Ishikawa (cell line): Measurements from ENCODE around the gene CKMT2.
A peak's percentile ranks its signal among the peaks of the same experiment; 100 is the strongest.

Experiments used
- CEBPB ChIP-seq: IDR thresholded peaks from 2 replicates; pipeline ENCODE4 v1.6.1; 2012
- CREB1 ChIP-seq: IDR thresholded peaks from 2 replicates; pipeline ENCODE4 v1.6.1; 2012; ENCODE audit warnings: low read depth
- EGR1 ChIP-seq: IDR thresholded peaks from 2 replicates; pipeline ENCODE4 v1.6.1; 2012
- EP300 ChIP-seq: IDR thresholded peaks from 2 replicates; pipeline ENCODE4 v1.6.1; 2012; ENCODE audit warnings: borderline replicate concordance
- FOXM1 ChIP-seq: IDR thresholded peaks from 2 replicates; pipeline ENCODE4 v1.6.1; 2012; ENCODE audit warnings: low read depth, borderline replicate concordance
- MAX ChIP-seq: IDR thresholded peaks from 2 replicates; pipeline ENCODE4 v1.6.1; 2012
- NFIC ChIP-seq: IDR thresholded peaks from 2 replicates; pipeline ENCODE4 v1.6.1; 2012
- RAD21 ChIP-seq: IDR thresholded peaks from 2 replicates; pipeline ENCODE4 v1.6.1; 2012; ENCODE audit warnings: low read depth
- TAF1 ChIP-seq: IDR thresholded peaks from 2 replicates; pipeline ENCODE4 v1.6.1; 2012; ENCODE audit warnings: low read depth, mild to moderate bottlenecking
- TCF12 ChIP-seq: IDR thresholded peaks from 2 replicates; pipeline ENCODE4 v1.6.1; 2012; ENCODE audit warnings: low read depth
- TEAD4 ChIP-seq: IDR thresholded peaks from 2 replicates; pipeline ENCODE4 v1.6.1; 2012
- YY1 ChIP-seq: IDR thresholded peaks from 2 replicates; pipeline ENCODE4 v1.6.1; 2012; ENCODE audit warnings: low read depth
- ZBTB7A ChIP-seq: IDR thresholded peaks from 2 replicates; pipeline ENCODE4 v1.6.1; 2012; ENCODE audit warnings: low read depth
- TF ChIP-seq, protein P1 (sequence below): IDR thresholded peaks from 2 replicates; pipeline ENCODE4 v1.6.1; 2012
- TF ChIP-seq, protein P2 (sequence below): IDR thresholded peaks from 2 replicates; pipeline ENCODE4 v1.6.1; 2012; ENCODE audit warnings: low read depth, mild to moderate bottlenecking

CKMT2 gene

GRCh38 chr5:81230416-81230815 lies 2.7 kb upstream of the CKMT2 start:
- TF ChIP-seq YY1 (no peak), FOXM1 (no peak), CEBPB (no peak), CREB1 (no peak), TCF12 (no peak), MAX (no peak), ZBTB7A (no peak)
- TF ChIP-seq, protein P1, sequence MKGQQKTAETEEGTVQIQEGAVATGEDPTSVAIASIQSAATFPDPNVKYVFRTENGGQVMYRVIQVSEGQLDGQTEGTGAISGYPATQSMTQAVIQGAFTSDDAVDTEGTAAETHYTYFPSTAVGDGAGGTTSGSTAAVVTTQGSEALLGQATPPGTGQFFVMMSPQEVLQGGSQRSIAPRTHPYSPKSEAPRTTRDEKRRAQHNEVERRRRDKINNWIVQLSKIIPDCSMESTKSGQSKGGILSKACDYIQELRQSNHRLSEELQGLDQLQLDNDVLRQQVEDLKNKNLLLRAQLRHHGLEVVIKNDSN, result no peak

DNA sequence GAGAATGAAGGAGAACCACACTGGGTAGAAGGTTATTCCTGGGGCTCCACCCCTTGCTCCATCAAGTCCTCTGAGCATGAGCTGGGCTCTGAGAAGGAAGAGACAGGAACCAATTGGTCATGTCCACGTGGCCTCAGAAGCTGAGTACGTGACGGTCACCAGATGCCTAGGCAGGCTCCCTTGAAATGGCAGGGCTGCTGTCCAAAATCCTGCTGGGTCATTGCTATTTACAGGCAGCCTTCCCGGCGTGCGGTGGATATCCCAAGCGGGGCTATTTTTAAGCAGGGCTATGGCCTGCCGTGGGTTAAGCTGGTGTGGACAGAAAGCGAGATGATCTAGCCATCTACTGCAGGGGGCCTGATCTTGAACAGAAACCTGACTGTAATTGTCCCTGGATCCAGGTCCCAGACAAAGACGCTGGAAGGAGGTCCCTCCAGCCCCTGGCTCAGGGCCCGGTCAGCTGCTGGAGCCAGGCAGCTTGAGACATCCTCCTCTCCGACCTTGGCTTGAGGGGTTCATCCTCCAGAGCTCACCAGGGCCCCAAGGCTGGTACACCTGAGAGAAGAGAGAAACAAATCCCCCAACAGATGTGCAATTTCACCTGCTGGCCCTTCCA lies 550 bp upstream of the CKMT2 start:
- no peak for TF ChIP-seq TCF12
- TF ChIP-seq EP300, result no peak
- no peak for TF ChIP-seq ZBTB7A
- no peak for TF ChIP-seq CEBPB
- peak; percentile 42 for TF ChIP-seq MAX
- TF ChIP-seq TEAD4, result no peak
- TF ChIP-seq, protein P1, result peak; percentile 51; the same call in 1 of the 2 replicates
- TF ChIP-seq CREB1, result no peak
- TF ChIP-seq, protein P2, sequence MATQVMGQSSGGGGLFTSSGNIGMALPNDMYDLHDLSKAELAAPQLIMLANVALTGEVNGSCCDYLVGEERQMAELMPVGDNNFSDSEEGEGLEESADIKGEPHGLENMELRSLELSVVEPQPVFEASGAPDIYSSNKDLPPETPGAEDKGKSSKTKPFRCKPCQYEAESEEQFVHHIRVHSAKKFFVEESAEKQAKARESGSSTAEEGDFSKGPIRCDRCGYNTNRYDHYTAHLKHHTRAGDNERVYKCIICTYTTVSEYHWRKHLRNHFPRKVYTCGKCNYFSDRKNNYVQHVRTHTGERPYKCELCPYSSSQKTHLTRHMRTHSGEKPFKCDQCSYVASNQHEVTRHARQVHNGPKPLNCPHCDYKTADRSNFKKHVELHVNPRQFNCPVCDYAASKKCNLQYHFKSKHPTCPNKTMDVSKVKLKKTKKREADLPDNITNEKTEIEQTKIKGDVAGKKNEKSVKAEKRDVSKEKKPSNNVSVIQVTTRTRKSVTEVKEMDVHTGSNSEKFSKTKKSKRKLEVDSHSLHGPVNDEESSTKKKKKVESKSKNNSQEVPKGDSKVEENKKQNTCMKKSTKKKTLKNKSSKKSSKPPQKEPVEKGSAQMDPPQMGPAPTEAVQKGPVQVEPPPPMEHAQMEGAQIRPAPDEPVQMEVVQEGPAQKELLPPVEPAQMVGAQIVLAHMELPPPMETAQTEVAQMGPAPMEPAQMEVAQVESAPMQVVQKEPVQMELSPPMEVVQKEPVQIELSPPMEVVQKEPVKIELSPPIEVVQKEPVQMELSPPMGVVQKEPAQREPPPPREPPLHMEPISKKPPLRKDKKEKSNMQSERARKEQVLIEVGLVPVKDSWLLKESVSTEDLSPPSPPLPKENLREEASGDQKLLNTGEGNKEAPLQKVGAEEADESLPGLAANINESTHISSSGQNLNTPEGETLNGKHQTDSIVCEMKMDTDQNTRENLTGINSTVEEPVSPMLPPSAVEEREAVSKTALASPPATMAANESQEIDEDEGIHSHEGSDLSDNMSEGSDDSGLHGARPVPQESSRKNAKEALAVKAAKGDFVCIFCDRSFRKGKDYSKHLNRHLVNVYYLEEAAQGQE, result peak; percentile 29; the same call in 1 of the 2 replicates
- TF ChIP-seq TAF1, result no peak
- TF ChIP-seq NFIC, result peak; percentile 26

- TF ChIP-seq NFIC, result no peak
- TF ChIP-seq FOXM1, result no peak
- TF ChIP-seq MAX, result no peak
- no peak for TF ChIP-seq EP300
- TF ChIP-seq YY1, result no peak
- TF ChIP-seq CREB1, result no peak
- no peak for TF ChIP-seq RAD21
- TF ChIP-seq CEBPB, result no peak
- no peak for TF ChIP-seq TCF12
- no peak for TF ChIP-seq EGR1
- TF ChIP-seq TEAD4, result no peak
- TF ChIP-seq, protein P2, result no peak
- TF ChIP-seq, protein P1, result no peak
- TF ChIP-seq ZBTB7A, result no peak
Observed at GRCh38 chr5:81234299-81234698, 1.2 kb downstream of the CKMT2 start.

DNA sequence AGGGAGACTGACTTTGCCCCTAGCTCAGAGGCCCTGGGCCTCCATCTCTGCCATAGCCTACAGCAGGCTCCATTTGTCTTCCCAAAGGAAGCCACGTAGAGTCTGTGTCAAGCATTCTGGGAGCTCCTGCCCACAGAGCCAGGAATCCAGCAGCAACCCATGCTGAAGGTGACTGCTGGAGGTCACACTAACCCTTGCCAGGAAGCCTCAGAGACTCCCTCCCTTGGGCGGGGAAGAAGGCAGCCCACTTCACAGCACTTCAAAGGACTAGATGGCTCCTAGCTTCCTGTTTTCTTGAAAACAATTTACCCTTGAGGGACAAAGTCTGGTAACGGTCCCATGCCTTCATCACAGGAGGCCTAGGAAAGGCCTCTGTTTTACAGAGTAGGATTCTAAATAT lies 1.7 kb downstream of the CKMT2 start:
- TF ChIP-seq RAD21, result no peak
- TF ChIP-seq FOXM1, result no peak
- TF ChIP-seq CREB1, result no peak

GRCh38 chr5:81235287-81236072 lies 2.4 kb downstream of the CKMT2 start:
- no peak for TF ChIP-seq TAF1
- no peak for TF ChIP-seq YY1
- no peak for TF ChIP-seq CEBPB
- no peak for TF ChIP-seq CREB1
- TF ChIP-seq NFIC, result no peak
- no peak for TF ChIP-seq ZBTB7A
- TF ChIP-seq EGR1, result no peak
- TF ChIP-seq, protein P2, result no peak
- TF ChIP-seq FOXM1, result no peak
- TF ChIP-seq EP300, result no peak
- TF ChIP-seq MAX, result no peak
- TF ChIP-seq TEAD4, result no peak
- TF ChIP-seq, protein P1, result no peak
- no peak for TF ChIP-seq TCF12
- no peak for TF ChIP-seq RAD21
